ENCODE results near the gene FAM120AOS.

DNA sequence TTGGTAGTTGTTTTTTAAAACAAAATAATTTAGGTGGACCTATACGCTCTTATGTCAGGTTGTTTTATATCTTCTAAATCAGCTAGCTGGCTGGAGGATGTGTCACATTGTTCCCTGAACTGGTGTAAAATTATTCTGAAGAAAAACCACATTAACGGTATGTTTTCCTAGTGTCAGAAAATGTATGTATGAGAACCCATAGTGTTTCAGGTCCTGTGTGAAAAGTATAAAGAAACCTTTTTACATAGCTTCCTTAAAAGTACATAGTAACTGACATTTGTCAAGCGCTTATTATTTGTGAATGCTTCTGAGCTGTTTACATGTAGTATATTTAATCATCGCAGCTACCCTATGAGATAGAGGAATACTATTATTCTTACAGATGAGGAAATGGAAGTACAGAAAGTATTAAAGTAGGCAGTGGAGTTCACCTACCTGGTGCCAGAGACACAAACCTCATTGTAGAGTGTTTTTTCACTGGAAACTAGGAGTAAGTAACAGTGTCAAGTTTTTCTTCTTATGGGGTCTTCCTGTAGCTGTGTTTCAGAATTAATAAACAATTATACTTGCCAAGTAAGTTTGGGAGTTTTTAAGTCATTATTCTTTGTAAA lies 10.4 kb upstream of the FAM120AOS start:
- TF ChIP-seq, protein P1, sequence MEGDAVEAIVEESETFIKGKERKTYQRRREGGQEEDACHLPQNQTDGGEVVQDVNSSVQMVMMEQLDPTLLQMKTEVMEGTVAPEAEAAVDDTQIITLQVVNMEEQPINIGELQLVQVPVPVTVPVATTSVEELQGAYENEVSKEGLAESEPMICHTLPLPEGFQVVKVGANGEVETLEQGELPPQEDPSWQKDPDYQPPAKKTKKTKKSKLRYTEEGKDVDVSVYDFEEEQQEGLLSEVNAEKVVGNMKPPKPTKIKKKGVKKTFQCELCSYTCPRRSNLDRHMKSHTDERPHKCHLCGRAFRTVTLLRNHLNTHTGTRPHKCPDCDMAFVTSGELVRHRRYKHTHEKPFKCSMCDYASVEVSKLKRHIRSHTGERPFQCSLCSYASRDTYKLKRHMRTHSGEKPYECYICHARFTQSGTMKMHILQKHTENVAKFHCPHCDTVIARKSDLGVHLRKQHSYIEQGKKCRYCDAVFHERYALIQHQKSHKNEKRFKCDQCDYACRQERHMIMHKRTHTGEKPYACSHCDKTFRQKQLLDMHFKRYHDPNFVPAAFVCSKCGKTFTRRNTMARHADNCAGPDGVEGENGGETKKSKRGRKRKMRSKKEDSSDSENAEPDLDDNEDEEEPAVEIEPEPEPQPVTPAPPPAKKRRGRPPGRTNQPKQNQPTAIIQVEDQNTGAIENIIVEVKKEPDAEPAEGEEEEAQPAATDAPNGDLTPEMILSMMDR (conservative IDR thresholded peaks at IDR 0.05; ENCODE audit: low read depth, low read length) = no peak
- TF ChIP-seq POLR2A (IDR thresholded peaks at IDR 0.05; ENCODE audit: low read depth, low read length) (no peak), RFX5 (IDR thresholded peaks at IDR 0.05; ENCODE audit: low read depth, low read length) (no peak), MXI1 (IDR thresholded peaks at IDR 0.05; ENCODE audit: borderline replicate concordance, low read depth, low read length) (no peak)
- TF ChIP-seq, protein P2, sequence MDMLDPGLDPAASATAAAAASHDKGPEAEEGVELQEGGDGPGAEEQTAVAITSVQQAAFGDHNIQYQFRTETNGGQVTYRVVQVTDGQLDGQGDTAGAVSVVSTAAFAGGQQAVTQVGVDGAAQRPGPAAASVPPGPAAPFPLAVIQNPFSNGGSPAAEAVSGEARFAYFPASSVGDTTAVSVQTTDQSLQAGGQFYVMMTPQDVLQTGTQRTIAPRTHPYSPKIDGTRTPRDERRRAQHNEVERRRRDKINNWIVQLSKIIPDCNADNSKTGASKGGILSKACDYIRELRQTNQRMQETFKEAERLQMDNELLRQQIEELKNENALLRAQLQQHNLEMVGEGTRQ (IDR thresholded peaks at IDR 0.05; ENCODE audit: low read depth, low read length) = no peak
- TF ChIP-seq, protein P3, sequence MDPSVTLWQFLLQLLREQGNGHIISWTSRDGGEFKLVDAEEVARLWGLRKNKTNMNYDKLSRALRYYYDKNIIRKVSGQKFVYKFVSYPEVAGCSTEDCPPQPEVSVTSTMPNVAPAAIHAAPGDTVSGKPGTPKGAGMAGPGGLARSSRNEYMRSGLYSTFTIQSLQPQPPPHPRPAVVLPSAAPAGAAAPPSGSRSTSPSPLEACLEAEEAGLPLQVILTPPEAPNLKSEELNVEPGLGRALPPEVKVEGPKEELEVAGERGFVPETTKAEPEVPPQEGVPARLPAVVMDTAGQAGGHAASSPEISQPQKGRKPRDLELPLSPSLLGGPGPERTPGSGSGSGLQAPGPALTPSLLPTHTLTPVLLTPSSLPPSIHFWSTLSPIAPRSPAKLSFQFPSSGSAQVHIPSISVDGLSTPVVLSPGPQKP (IDR thresholded peaks at IDR 0.05; ENCODE audit: borderline replicate concordance, low read depth, low read length) = no peak

Measured in IMR-90 (cell line).